Caco-2 (cell line): ENCODE results near the gene GNS. TPM values are rescaled to one million over a fixed set of nuclear protein-coding genes. Genes with fewer than 3 reads are reported as not detected.
A peak's percentile ranks its signal among the peaks of the same experiment; 100 is the strongest.

Experiments used
- BruUV-seq: library from RNA; stranded (reverse); fragments of 400-500 nt; replicated peaks from 2 replicates; lab custom pipeline; 2021; lab: Mats Ljungman, UMichigan
- CTCF ChIA-PET: fragments of 300-600 bp; sonication (Branson Sonifier 250); formaldehyde crosslinking; loops from one replicate; lab custom pipeline; 2022; ENCODE audit warnings: antibody characterized with exemption; lab: Charles Lee
- POLR2A ChIA-PET: fragments of 300-600 bp; sonication (Branson Sonifier 250); formaldehyde crosslinking; loops from one replicate; lab custom pipeline; 2022; ENCODE audit warnings: antibody characterized with exemption; lab: Charles Lee
- DNase-seq, 2 experiments: peaks; one replicate each; pipeline versions ENCODE4 v3.0.0 to v3.0.0-alpha.2; 2020 to 2022
- H3K27me3 ChIP-seq: replicated peaks from 2 replicates; pipeline ENCODE4 v1.6.0; 2011; ENCODE audit warnings: low read length; ENCODE audit not compliant: control insufficient read depth, insufficient read depth
- H3K36me3 ChIP-seq: 2 replicates; pipeline ENCODE4 v1.5.1; 2011; ENCODE audit warnings: low read length; ENCODE audit not compliant: control insufficient read depth, insufficient read depth
- H3K4me1 ChIP-seq: fragments of 250-450 bp; sonication (Bioruptor Pico); 2 replicates; pipeline ENCODE4 v1.5.1; 2020; ENCODE audit warnings: mild to moderate bottlenecking
- H3K4me3 ChIP-seq: 2 replicates; pipeline ENCODE4 v1.5.1; 2011; ENCODE audit warnings: low read depth, mild to moderate bottlenecking, control low read depth, low read length
- H3K9me3 ChIP-seq: fragments of 250-450 bp; sonication (Bioruptor Pico); 2 replicates; pipeline ENCODE4 v1.5.1; 2020; ENCODE audit warnings: mild to moderate bottlenecking, moderate library complexity
- H3K27ac Mint-ChIP-seq: one replicate; pipeline ENCODE4 v1.8.0; 2022; ENCODE audit warnings: mixed read lengths; ENCODE audit not compliant: unreplicated experiment
- H3K27me3 Mint-ChIP-seq: one replicate; pipeline ENCODE4 v1.8.0; 2022; ENCODE audit warnings: mixed read lengths; ENCODE audit not compliant: insufficient read depth, unreplicated experiment
- H3K36me3 Mint-ChIP-seq: one replicate; pipeline ENCODE4 v1.8.0; 2022; ENCODE audit warnings: mild to moderate bottlenecking, mixed read lengths; ENCODE audit not compliant: insufficient read depth, unreplicated experiment
- H3K4me1 Mint-ChIP-seq: one replicate; pipeline ENCODE4 v1.8.0; 2022; ENCODE audit warnings: low read depth, mixed read lengths; ENCODE audit not compliant: unreplicated experiment
- H3K4me3 Mint-ChIP-seq: one replicate; pipeline ENCODE4 v1.8.0; 2022; ENCODE audit warnings: mild to moderate bottlenecking, moderate library complexity, mixed read lengths; ENCODE audit not compliant: unreplicated experiment
- H3K9me3 Mint-ChIP-seq: one replicate; pipeline ENCODE4 v1.8.0; 2022; ENCODE audit warnings: mixed read lengths; ENCODE audit not compliant: unreplicated experiment
- CTCF ChIP-seq, 2 experiments: fragments of 200-600 bp in 1 of 2; IDR thresholded peaks; 1 replicate in 1 of 2; 2 replicates in 1 of 2; pipeline versions ENCODE4 v1.5.1 to v1.8.0; 2011 to 2022; ENCODE audit warnings: antibody characterized with exemption in 1 of 2, control low read depth in 1 of 2, inconsistent platforms in 1 of 2, low read depth in 1 of 2, low read length in 1 of 2, mild to moderate bottlenecking in 1 of 2, moderate library complexity in 1 of 2; ENCODE audit not compliant: insufficient read depth in 1 of 2, severe bottlenecking in 1 of 2, unreplicated experiment in 1 of 2
- intact Hi-C: fragments of 100-400 bp; cut with micrococcal nuclease; formaldehyde crosslinking; loops from one replicate; pipeline ENCODE4 v1.10.0; 2022; ENCODE audit not compliant: unreplicated experiment
- total RNA-seq: library from RNA; stranded (reverse); gene quantifications from 2 replicates; pipeline ENCODE4 v1.2.3, GENCODE V29; 2022

The GNS gene
- total RNA-seq, 1 experiment from 2014 or later = 75.1 TPM

GRCh38 chr12:64679487-64680001 lies 79.7 kb downstream of the GNS start:
- Histone ChIP-seq H3K27me3 (no peaks in the 10 kb centered on the region), H3K4me3 (no peak overlapping the region), H3K4me1 (peaks cover 35% of the 10 kb centered on the region), H3K9me3 (no peaks in the 10 kb centered on the region), H3K36me3 (no peaks in the 10 kb centered on the region)
- Mint-ChIP-seq H3K27me3 (no peaks in the 10 kb centered on the region), H3K4me1 (peaks cover 7% of the 10 kb centered on the region), H3K4me3 (no peak overlapping the region), H3K9me3 (no peaks in the 10 kb centered on the region), H3K27ac (no peak overlapping the region), H3K36me3 (peaks cover 7% of the 10 kb centered on the region)
- POLR2A ChIA-PET = no interaction called here
- TF ChIP-seq CTCF (IDR thresholded peaks at IDR 0.05; ENCODE audit: insufficient read depth in 1 of 2, low read depth in 1 of 2, low read length in 1 of 2, severe bottlenecking in 1 of 2, unreplicated experiment in 1 of 2) = no peak
- no TSS peak for BruUV-seq
- intact Hi-C loops = no loop called here
- DNase-seq = no peak
- CTCF ChIA-PET = interaction anchor here (0.7 kb wide), 1 partner anchor 9 kb away, joined by 3 read pairs; no protein-coding TSS in a partner anchor

GRCh38 chr12:64678835-64679234 lies 80.4 kb downstream of the GNS start:
- no peaks in the 10 kb centered on the region for H3K27me3 Mint-ChIP-seq
- no peak overlapping the region for H3K27ac Mint-ChIP-seq
- no peak for TF ChIP-seq CTCF (IDR thresholded peaks at IDR 0.05; ENCODE audit: insufficient read depth in 1 of 2, low read depth in 1 of 2, low read length in 1 of 2, severe bottlenecking in 1 of 2, unreplicated experiment in 1 of 2)
- no peak for DNase-seq
- H3K4me3 Mint-ChIP-seq = no peak overlapping the region
- H3K4me1 Mint-ChIP-seq = peaks cover 7% of the 10 kb centered on the region
- H3K9me3 ChIP-seq = no peaks in the 10 kb centered on the region
- peaks cover 4% of the 10 kb centered on the region for H3K36me3 Mint-ChIP-seq
- H3K4me3 ChIP-seq = no peak overlapping the region
- BruUV-seq = no TSS peak
- intact Hi-C loops = no loop called here
- no peaks in the 10 kb centered on the region for H3K27me3 ChIP-seq
- peaks cover 40% of the 10 kb centered on the region for H3K4me1 ChIP-seq
- H3K9me3 Mint-ChIP-seq = no peaks in the 10 kb centered on the region
- POLR2A ChIA-PET = no interaction called here
- no peaks in the 10 kb centered on the region for H3K36me3 ChIP-seq
- CTCF ChIA-PET = no interaction called here

- Histone ChIP-seq H3K36me3 (no peaks in the 10 kb centered on the region), H3K4me1 (peaks cover 45% of the 10 kb centered on the region), H3K27me3 (no peaks in the 10 kb centered on the region), H3K9me3 (no peaks in the 10 kb centered on the region), H3K4me3 (no peak overlapping the region)
- no peak overlapping the region for H3K27ac Mint-ChIP-seq
- ChIA-PET POLR2A (no interaction called here), CTCF (no interaction called here)
- no peaks in the 10 kb centered on the region for H3K27me3 Mint-ChIP-seq
- H3K4me1 Mint-ChIP-seq = peaks cover 7% of the 10 kb centered on the region
- TF ChIP-seq CTCF (IDR thresholded peaks at IDR 0.05; ENCODE audit: insufficient read depth in 1 of 2, low read depth in 1 of 2, low read length in 1 of 2, severe bottlenecking in 1 of 2, unreplicated experiment in 1 of 2) = peak; percentile 39 to 57
- intact Hi-C loops = no loop called here
- no peaks in the 10 kb centered on the region for H3K36me3 Mint-ChIP-seq
- no TSS peak for BruUV-seq
- DNase-seq = peak; percentile 37 to 53
- no peaks in the 10 kb centered on the region for H3K9me3 Mint-ChIP-seq
- H3K4me3 Mint-ChIP-seq = no peak overlapping the region
These were observed 81.0 kb downstream of the GNS start for GRCh38 chr12:64678248-64678647.
